Measurements from ENCODE around the gene GTF2F2.

GRCh38 chr13:45226024-45226423 lies 105.7 kb downstream of the GTF2F2 start:
- no peak for TF ChIP-seq CTCF (IDR thresholded peaks at IDR 0.05; ENCODE audit: insufficient read depth, low read length)
- no peak for TF ChIP-seq POLR2AphosphoS5 (IDR thresholded peaks at IDR 0.05; ENCODE audit: low read depth)
- TF ChIP-seq REST (IDR thresholded peaks at IDR 0.05; ENCODE audit: insufficient replicate concordance, low read depth) = no peak
- no peak for TF ChIP-seq GABPA (IDR thresholded peaks at IDR 0.05; ENCODE audit: low read depth)
- no peak for TF ChIP-seq SPI1 (IDR thresholded peaks at IDR 0.05; ENCODE audit: borderline replicate concordance, low read depth)
